HG03432 (cell line): ENCODE measurements around the gene SHISA6.

Source experiments
- ATAC-seq: cut with Tn5 transposase; IDR thresholded peaks from one replicate; pipeline ENCODE4 v1.9.1; 2021; ENCODE audit warnings: mild to moderate bottlenecking, moderate library complexity; ENCODE audit not compliant: unreplicated experiment

The SHISA6 gene

GRCh38 chr17:11511696-11512095 lies 270.7 kb downstream of the SHISA6 start:
- ATAC-seq: no peak

GRCh38 chr17:11514565-11514964 lies 273.6 kb downstream of the SHISA6 start:
- no peak for ATAC-seq

GRCh38 chr17:11514981-11515680 lies 274.1 kb downstream of the SHISA6 start:
- ATAC-seq: no peak

- ATAC-seq: no peak
These were observed 274.9 kb downstream of the SHISA6 start for GRCh38 chr17:11515901-11516300.

GRCh38 chr17:11535231-11535630 lies 294.2 kb downstream of the SHISA6 start:
- ATAC-seq: no peak

GRCh38 chr17:11538366-11538765 lies 297.4 kb downstream of the SHISA6 start:
- no peak for ATAC-seq

GRCh38 chr17:11539637-11540036 lies 298.6 kb downstream of the SHISA6 start:
- no peak for ATAC-seq

- ATAC-seq: no peak
These were observed 304.0 kb downstream of the SHISA6 start for GRCh38 chr17:11545002-11545401.

GRCh38 chr17:11545696-11546095 lies 304.7 kb downstream of the SHISA6 start:
- no peak for ATAC-seq

- ATAC-seq: no peak
These were observed 306.8 kb downstream of the SHISA6 start for GRCh38 chr17:11547853-11548252.

GRCh38 chr17:11548398-11548797 lies 307.4 kb downstream of the SHISA6 start:
- no peak for ATAC-seq

GRCh38 chr17:11550431-11550830 lies 309.4 kb downstream of the SHISA6 start:
- ATAC-seq: no peak

GRCh38 chr17:11551442-11551841 lies 310.4 kb downstream of the SHISA6 start:
- no peak for ATAC-seq

- no peak for ATAC-seq
These were observed 312.1 kb downstream of the SHISA6 start for GRCh38 chr17:11553135-11553534.

GRCh38 chr17:11554042-11554441 lies 313.0 kb downstream of the SHISA6 start:
- no peak for ATAC-seq

GRCh38 chr17:11554542-11554941 lies 313.5 kb downstream of the SHISA6 start:
- ATAC-seq: no peak

- no peak for ATAC-seq
These were observed 314.5 kb downstream of the SHISA6 start for GRCh38 chr17:11555530-11555929.

GRCh38 chr17:11557727-11558452 lies 316.9 kb downstream of the SHISA6 start:
- ATAC-seq: no peak

GRCh38 chr17:11558681-11559234 lies 317.7 kb downstream of the SHISA6 start:
- ATAC-seq: no peak

- no peak for ATAC-seq
These were observed 318.6 kb downstream of the SHISA6 start for GRCh38 chr17:11559601-11560000.

- ATAC-seq: no peak
These were observed 320.3 kb downstream of the SHISA6 start for GRCh38 chr17:11561281-11561680.

- no peak for ATAC-seq
These were observed 320.7 kb downstream of the SHISA6 start for GRCh38 chr17:11561702-11562101.
